ENCODE data around the gene KCNG3. TPM values are rescaled to one million over a fixed set of nuclear protein-coding genes. Genes with fewer than 3 reads are reported as not detected.

KCNG3 gene
- polyA plus RNA-seq (2013, experiment 1 of 2; ENCODE audit: insufficient read length) = not detected
- not detected for polyA plus RNA-seq (2013, experiment 2 of 2; ENCODE audit: insufficient read length)

- peak; percentile 38 for DNase-seq
Observed at GRCh38 chr2:42493468-42494354, at the start of gene KCNG3. Gene KCNG3 (minus strand): TSS chr2:42493982. CDS start chr2:42493501, 481 bp downstream.

- no peak for DNase-seq
Observed at GRCh38 chr2:42542871-42543270, 49.1 kb upstream of the KCNG3 start.

- DNase-seq = no peak
Observed at GRCh38 chr2:42537493-42537892, 43.7 kb upstream of the KCNG3 start.

- no peak for DNase-seq
Observed at GRCh38 chr2:42532397-42532796, 38.6 kb upstream of the KCNG3 start.

GRCh38 chr2:42523341-42523740 lies 29.6 kb upstream of the KCNG3 start:
- DNase-seq = peak; percentile 2

- no peak for DNase-seq
Observed at GRCh38 chr2:42522035-42522434, 28.3 kb upstream of the KCNG3 start.

GRCh38 chr2:42519624-42520023 lies 25.8 kb upstream of the KCNG3 start:
- DNase-seq = no peak

GRCh38 chr2:42516418-42516901 lies 22.7 kb upstream of the KCNG3 start:
- no peak for DNase-seq

- peak; percentile 48 for DNase-seq
Observed at GRCh38 chr2:42513252-42513918, 19.6 kb upstream of the KCNG3 start.

GRCh38 chr2:42510608-42511243 lies 16.9 kb upstream of the KCNG3 start:
- DNase-seq = no peak

GRCh38 chr2:42510191-42510590 lies 16.4 kb upstream of the KCNG3 start:
- no peak for DNase-seq

- no peak for DNase-seq
Observed at GRCh38 chr2:42504364-42505230, 10.8 kb upstream of the KCNG3 start.

GRCh38 chr2:42503291-42503690 lies 9.5 kb upstream of the KCNG3 start:
- DNase-seq = no peak

- no peak for DNase-seq
Observed at GRCh38 chr2:42498497-42498896, 4.7 kb upstream of the KCNG3 start.

GRCh38 chr2:42495611-42496010 lies 1.8 kb upstream of the KCNG3 start:
- no peak for DNase-seq

- DNase-seq = no peak
Observed at GRCh38 chr2:42495234-42495581, 1.4 kb upstream of the KCNG3 start.

- peak; percentile 64 for DNase-seq
Observed at GRCh38 chr2:42494355-42495233, 812 bp upstream of the KCNG3 start.

GRCh38 chr2:42492691-42493467 lies 903 bp downstream of the KCNG3 start:
- no peak for DNase-seq

GRCh38 chr2:42488297-42488696 lies 5.5 kb downstream of the KCNG3 start:
- DNase-seq = no peak

All from fibroblast of skin of scalp (primary cell).